Liver (tissue), 9 donors: ENCODE data around the gene CELA3B. TPM values are rescaled to one million over a fixed set of nuclear protein-coding genes. Genes with fewer than 3 reads are reported as not detected.

ENCODE experiments used
- DNase-seq: peaks from one replicate; pipeline ENCODE4 v3.0.0-alpha.2; 2017; ENCODE audit warnings: low spot score
- H3K27ac ChIP-seq, 2 donors: one replicate each; pipeline ENCODE4 v1.7.0; 2013; ENCODE audit warnings: inconsistent platforms in 2 of 2, low read length in 2 of 2, control low read depth in 1 of 2, low read depth in 1 of 2, mild to moderate bottlenecking in 1 of 2
- H3K27me3 ChIP-seq, 4 donors: one replicate each; pipeline versions ENCODE4 v1.6.1 to v1.7.0; 2013; ENCODE audit warnings: low read length in 3 of 4, inconsistent platforms in 1 of 4, mild to moderate bottlenecking in 1 of 4, moderate library complexity in 1 of 4; ENCODE audit not compliant: control insufficient read depth in 4 of 4, insufficient read depth in 4 of 4
- H3K36me3 ChIP-seq, 4 donors: one replicate each; pipeline versions ENCODE4 v1.6.1 to v1.7.0; 2013; ENCODE audit warnings: low read length in 3 of 4, mild to moderate bottlenecking in 3 of 4, low read depth in 1 of 4, moderate library complexity in 1 of 4; ENCODE audit not compliant: control insufficient read depth in 4 of 4, insufficient read depth in 3 of 4
- H3K4me1 ChIP-seq, 4 donors: one replicate each; pipeline versions ENCODE4 v1.6.1 to v1.7.0; 2013; ENCODE audit warnings: low read length in 3 of 4, mild to moderate bottlenecking in 3 of 4, moderate library complexity in 1 of 4; ENCODE audit not compliant: control insufficient read depth in 4 of 4, insufficient read depth in 4 of 4
- H3K4me3 ChIP-seq, 3 donors: one replicate each; pipeline versions ENCODE4 v1.6.1 to v1.7.0; 2013; ENCODE audit warnings: low read length in 3 of 3, control low read depth in 1 of 3, low read depth in 1 of 3, mild to moderate bottlenecking in 1 of 3
- H3K9ac ChIP-seq, 2 donors: one replicate each; pipeline ENCODE4 v1.7.0; 2013; ENCODE audit warnings: low read length in 2 of 2, mild to moderate bottlenecking in 2 of 2, moderate library complexity in 2 of 2, control low read depth in 1 of 2, low read depth in 1 of 2
- H3K9me3 ChIP-seq, 4 donors: one replicate each; pipeline versions ENCODE4 v1.6.1 to v1.7.0; 2013; ENCODE audit warnings: low read length in 3 of 4; ENCODE audit not compliant: control insufficient read depth in 4 of 4
- ATF3 ChIP-seq: IDR thresholded peaks from 2 replicates; pipeline ENCODE4 v1.6.1; 2016; ENCODE audit warnings: antibody characterized with exemption
- CTCF ChIP-seq: fragments of 150-350 bp; IDR thresholded peaks from 2 replicates; pipeline ENCODE4 v1.5.1; 2017; ENCODE audit warnings: improper control_type of control experiment, low read depth, low read length; ENCODE audit not compliant: missing input control
- EGR1 ChIP-seq, 2 donors: IDR thresholded peaks; 2 replicates each; pipeline ENCODE4 v1.6.1; 2016 to 2018; ENCODE audit warnings: antibody characterized with exemption in 2 of 2, low read depth in 2 of 2
- FOXA1 ChIP-seq: IDR thresholded peaks from 2 replicates; pipeline ENCODE4 v1.6.1; 2016; ENCODE audit warnings: antibody characterized with exemption
- FOXA2 ChIP-seq: IDR thresholded peaks from 2 replicates; pipeline ENCODE4 v1.6.1; 2016; ENCODE audit warnings: antibody characterized with exemption
- GABPA ChIP-seq, 2 donors: IDR thresholded peaks in 1 of 2; conservative IDR thresholded peaks in 1 of 2; 2 replicates each; pipeline ENCODE4 v1.6.1; 2016; ENCODE audit warnings: antibody characterized with exemption in 2 of 2, mild to moderate bottlenecking in 1 of 2, moderate library complexity in 1 of 2
- HNF4A ChIP-seq, 2 donors: conservative IDR thresholded peaks; 2 replicates each; pipeline ENCODE4 v1.6.1; 2016; ENCODE audit warnings: antibody characterized with exemption in 2 of 2, mild to moderate bottlenecking in 2 of 2
- HNF4G ChIP-seq: IDR thresholded peaks from 2 replicates; pipeline ENCODE4 v1.6.1; 2016; ENCODE audit warnings: antibody characterized with exemption
- JUND ChIP-seq, 2 donors: IDR thresholded peaks; 2 replicates each; pipeline ENCODE4 v1.6.1; 2016; ENCODE audit warnings: antibody characterized with exemption in 2 of 2
- MAX ChIP-seq: IDR thresholded peaks from 2 replicates; pipeline ENCODE4 v1.6.1; 2016; ENCODE audit warnings: antibody characterized with exemption
- NR2F2 ChIP-seq: IDR thresholded peaks from 2 replicates; pipeline ENCODE4 v1.6.1; 2016; ENCODE audit warnings: antibody characterized with exemption
- REST ChIP-seq: IDR thresholded peaks from 2 replicates; pipeline ENCODE4 v1.6.1; 2016; ENCODE audit warnings: antibody characterized with exemption, mild to moderate bottlenecking
- RXRA ChIP-seq, 2 donors: IDR thresholded peaks; 2 replicates each; pipeline ENCODE4 v1.6.1; 2017 to 2018; ENCODE audit warnings: antibody characterized with exemption in 2 of 2, mild to moderate bottlenecking in 1 of 2
- SP1 ChIP-seq: IDR thresholded peaks from 2 replicates; pipeline ENCODE4 v1.6.1; 2018; ENCODE audit warnings: antibody characterized with exemption, mild to moderate bottlenecking
- TAF1 ChIP-seq: conservative IDR thresholded peaks from 2 replicates; pipeline ENCODE4 v1.6.1; 2016; ENCODE audit warnings: antibody characterized with exemption, mild to moderate bottlenecking
- YY1 ChIP-seq: IDR thresholded peaks from 2 replicates; pipeline ENCODE4 v1.6.1; 2016; ENCODE audit warnings: antibody characterized with exemption, mild to moderate bottlenecking
- ZBTB33 ChIP-seq: IDR thresholded peaks from 2 replicates; pipeline ENCODE4 v1.6.1; 2016; ENCODE audit warnings: antibody characterized with exemption
- WGBS: extraction: QIAGEN DNeasy Blood & Tissue Kit; methylation state at CpG from one replicate; pipeline ENCODE4 v1.1.7; 2013; 5-methylcytosine and 5-hydroxymethylcytosine counted together
- polyA plus RNA-seq, 2 donors: library from polyadenylated mRNA; stranded (reverse) in 1 of 2; unstranded in 1 of 2; fragments of 200-250 nt in 1 of 2; fragments of >200 nt in 1 of 2; fragmentation: Nextera tagmentation in 1 of 2; extraction: Ambion mirVana in 1 of 2; gene quantifications; one replicate each; pipeline versions ENCODE4 v1.2.1 to v1.2.3, GENCODE V29; 2013 to 2015
- total RNA-seq, 2 donors: library from RNA; depleted of rRNA; stranded (reverse); fragments of >200 nt; gene quantifications; one replicate each; pipeline ENCODE4 v1.2.3, GENCODE V29; 2014
- donor health status: healthy.
- donor health status: healthy.
- donor health status: healthy.
- donor health status: healthy.
- donor health status: healthy.

CELA3B gene
- total and polyA plus RNA-seq, 4 donors, result not detected

GRCh38 chr1:21933397-21934248 is 43.2 kb upstream of the CELA3B start:
- H3K9ac ChIP-seq, result no peak overlapping the region

GRCh38 chr1:21935393-21935804 is 41.4 kb upstream of the CELA3B start:
- TF ChIP-seq HNF4G (no peak), EGR1 (IDR thresholded peaks at IDR 0.05; ENCODE audit: low read depth in 2 of 2) (no peak)
- no peak overlapping the region for H3K9ac ChIP-seq
- WGBS, result 63% methylated on average over 10 of the region's 10 CpGs

More at GRCh38 chr1:21933397-21934248, 43.2 kb upstream of the CELA3B start:
- TF ChIP-seq RXRA (IDR thresholded peaks at IDR 0.05) (no peak), NR2F2 (peak; percentile 95), EGR1 (IDR thresholded peaks at IDR 0.05; ENCODE audit: low read depth in 2 of 2) (no peak), JUND (IDR thresholded peaks at IDR 0.05) (no peak), SP1 (no peak), GABPA (IDR thresholded peaks at IDR 0.05 in 1 of 2, conservative IDR thresholded peaks at IDR 0.05 in 1 of 2) (no peak), ATF3 (no peak)
- WGBS, result 71% methylated on average over 19 of the region's 19 CpGs
- H3K4me1 ChIP-seq, result peaks cover 0 to 22% (median 5%) of the 10 kb centered on the region in 4 donors
- peak overlapping the region; percentile 22 to 30 for H3K27ac ChIP-seq
- H3K36me3 ChIP-seq, result no peaks in the 10 kb centered on the region
- no peak for DNase-seq
- no peak overlapping the region for H3K4me3 ChIP-seq
- H3K27me3 ChIP-seq, result no peaks in the 10 kb centered on the region
- no peaks in the 10 kb centered on the region for H3K9me3 ChIP-seq

GRCh38 chr1:21935891-21936365 is 40.9 kb upstream of the CELA3B start:
- H3K27me3 ChIP-seq, result no peaks in the 10 kb centered on the region
- DNase-seq, result no peak
- TF ChIP-seq ATF3 (no peak), HNF4G (no peak), JUND (IDR thresholded peaks at IDR 0.05) (no peak), TAF1 (no peak), GABPA (IDR thresholded peaks at IDR 0.05 in 1 of 2, conservative IDR thresholded peaks at IDR 0.05 in 1 of 2) (no peak), MAX (no peak), SP1 (no peak), RXRA (IDR thresholded peaks at IDR 0.05) (no peak), REST (no peak), NR2F2 (no peak), EGR1 (IDR thresholded peaks at IDR 0.05; ENCODE audit: low read depth in 2 of 2) (no peak), YY1 (no peak), FOXA1 (no peak), FOXA2 (no peak), ZBTB33 (no peak), HNF4A (conservative IDR thresholded peaks at IDR 0.05) (no peak), CTCF (no peak)
- peak overlapping the region; percentile 20 to 68 (median 60) for H3K4me3 ChIP-seq
- WGBS, result 69% methylated on average over 8 of the region's 8 CpGs
- peak overlapping the region; percentile 20 to 48 for H3K27ac ChIP-seq
- H3K36me3 ChIP-seq, result no peaks in the 10 kb centered on the region
- H3K9me3 ChIP-seq, result no peaks in the 10 kb centered on the region
- H3K9ac ChIP-seq, result no peak overlapping the region
- H3K4me1 ChIP-seq, result peaks cover 0 to 19% (median 6%) of the 10 kb centered on the region in 4 donors

More at GRCh38 chr1:21935393-21935804, 41.4 kb upstream of the CELA3B start:
- H3K4me3 ChIP-seq, result peak overlapping the region in 1 of 3 donors; percentile 68
- no peaks in the 10 kb centered on the region for H3K27me3 ChIP-seq
- peaks cover 0 to 22% (median 6%) of the 10 kb centered on the region in 4 donors for H3K4me1 ChIP-seq
- DNase-seq, result no peak
- peak overlapping the region in 1 of 2 donors; percentile 26 for H3K27ac ChIP-seq
- H3K36me3 ChIP-seq, result no peaks in the 10 kb centered on the region
- no peaks in the 10 kb centered on the region for H3K9me3 ChIP-seq
